Ishikawa (cell line): ENCODE data around the gene MYOZ2.

ENCODE experiments used
- CEBPB ChIP-seq: IDR thresholded peaks from 2 replicates; pipeline ENCODE4 v1.6.1; 2012
- CREB1 ChIP-seq: IDR thresholded peaks from 2 replicates; pipeline ENCODE4 v1.6.1; 2012; ENCODE audit warnings: low read depth
- EGR1 ChIP-seq: IDR thresholded peaks from 2 replicates; pipeline ENCODE4 v1.6.1; 2012
- EP300 ChIP-seq: IDR thresholded peaks from 2 replicates; pipeline ENCODE4 v1.6.1; 2012; ENCODE audit warnings: borderline replicate concordance
- FOXM1 ChIP-seq: IDR thresholded peaks from 2 replicates; pipeline ENCODE4 v1.6.1; 2012; ENCODE audit warnings: low read depth, borderline replicate concordance
- MAX ChIP-seq: IDR thresholded peaks from 2 replicates; pipeline ENCODE4 v1.6.1; 2012
- NFIC ChIP-seq: IDR thresholded peaks from 2 replicates; pipeline ENCODE4 v1.6.1; 2012
- RAD21 ChIP-seq: IDR thresholded peaks from 2 replicates; pipeline ENCODE4 v1.6.1; 2012; ENCODE audit warnings: low read depth
- REST ChIP-seq: IDR thresholded peaks from 2 replicates; pipeline ENCODE4 v1.6.1; 2012; ENCODE audit warnings: low read depth, mild to moderate bottlenecking
- TAF1 ChIP-seq: IDR thresholded peaks from 2 replicates; pipeline ENCODE4 v1.6.1; 2012; ENCODE audit warnings: low read depth, mild to moderate bottlenecking
- TCF12 ChIP-seq: IDR thresholded peaks from 2 replicates; pipeline ENCODE4 v1.6.1; 2012; ENCODE audit warnings: low read depth
- TEAD4 ChIP-seq: IDR thresholded peaks from 2 replicates; pipeline ENCODE4 v1.6.1; 2012
- YY1 ChIP-seq: IDR thresholded peaks from 2 replicates; pipeline ENCODE4 v1.6.1; 2012; ENCODE audit warnings: low read depth
- ZBTB7A ChIP-seq: IDR thresholded peaks from 2 replicates; pipeline ENCODE4 v1.6.1; 2012; ENCODE audit warnings: low read depth
- TF ChIP-seq, protein P1 (sequence below): IDR thresholded peaks from 2 replicates; pipeline ENCODE4 v1.6.1; 2012

MYOZ2 gene

DNA sequence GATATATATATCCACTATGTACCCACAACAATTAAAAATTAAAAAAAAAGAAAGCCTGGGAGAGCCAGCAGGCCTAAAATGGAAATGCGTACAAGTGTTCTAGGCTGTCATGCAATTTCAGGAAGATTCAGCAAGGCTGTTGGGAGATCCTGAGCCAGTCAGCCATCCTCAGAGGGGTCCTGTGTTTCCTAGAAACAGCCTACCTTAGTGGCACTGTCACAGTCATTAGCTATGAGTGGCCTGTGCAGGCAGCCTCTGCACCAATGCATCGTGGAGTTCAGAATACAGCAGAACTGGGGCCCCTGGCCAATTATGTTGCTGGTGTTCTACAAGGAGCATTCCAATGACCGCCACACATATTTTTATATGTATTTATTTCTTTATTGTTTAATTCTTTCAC is 55.9 kb downstream of the MYOZ2 start:
- no peak for TF ChIP-seq TEAD4
- TF ChIP-seq MAX, result no peak
- no peak for TF ChIP-seq TAF1
- TF ChIP-seq TCF12, result no peak
- TF ChIP-seq REST, result no peak
- TF ChIP-seq EP300, result no peak
- no peak for TF ChIP-seq CREB1
- no peak for TF ChIP-seq EGR1

DNA sequence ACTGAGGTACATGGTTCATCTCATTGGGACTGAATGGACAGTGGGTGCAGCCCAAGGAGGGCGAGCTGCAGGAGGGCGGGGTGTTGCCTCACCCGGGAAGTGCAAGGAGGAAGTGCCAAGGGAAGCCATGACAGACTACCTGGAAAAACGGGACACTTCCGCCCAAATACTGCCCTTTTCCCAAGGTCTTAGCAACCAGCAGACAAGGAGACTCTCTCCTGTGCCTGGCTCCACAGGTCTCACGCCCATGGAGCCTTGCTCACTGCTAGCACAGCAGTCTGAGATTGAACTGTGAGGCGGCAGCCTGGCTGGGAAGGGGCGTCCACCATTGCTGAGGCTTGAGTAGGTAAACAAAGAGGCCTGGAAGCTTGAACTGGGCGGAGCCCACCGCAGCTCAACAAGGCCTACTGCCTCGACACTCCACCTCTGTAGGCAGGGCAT is 62.2 kb downstream of the MYOZ2 start:
- TF ChIP-seq, protein P1, sequence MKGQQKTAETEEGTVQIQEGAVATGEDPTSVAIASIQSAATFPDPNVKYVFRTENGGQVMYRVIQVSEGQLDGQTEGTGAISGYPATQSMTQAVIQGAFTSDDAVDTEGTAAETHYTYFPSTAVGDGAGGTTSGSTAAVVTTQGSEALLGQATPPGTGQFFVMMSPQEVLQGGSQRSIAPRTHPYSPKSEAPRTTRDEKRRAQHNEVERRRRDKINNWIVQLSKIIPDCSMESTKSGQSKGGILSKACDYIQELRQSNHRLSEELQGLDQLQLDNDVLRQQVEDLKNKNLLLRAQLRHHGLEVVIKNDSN, result no peak
- TF ChIP-seq YY1 (no peak), CEBPB (no peak), TCF12 (no peak), REST (no peak), ZBTB7A (no peak), CREB1 (no peak), NFIC (no peak), FOXM1 (no peak), EP300 (no peak), MAX (no peak), EGR1 (no peak)

DNA sequence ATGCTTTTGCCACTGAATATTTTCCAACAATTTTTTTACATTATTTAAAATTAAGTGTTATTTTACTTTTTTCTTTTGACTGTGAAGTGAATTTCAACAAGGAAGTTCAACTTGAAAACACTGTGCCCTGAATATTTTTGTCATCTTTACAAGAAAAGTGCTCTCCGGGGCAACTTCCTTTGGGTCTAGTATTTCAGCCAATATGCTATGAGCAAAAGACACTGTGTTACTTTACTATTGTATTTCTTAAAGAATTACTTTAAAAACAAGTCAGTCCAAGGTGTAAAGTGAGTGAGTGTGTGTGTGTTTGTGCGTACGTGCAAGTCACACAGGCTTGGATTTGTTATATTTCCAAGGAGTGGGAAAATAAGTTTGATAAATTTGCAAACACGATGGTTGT is 69.3 kb downstream of the MYOZ2 start:
- TF ChIP-seq REST, result no peak
- no peak for TF ChIP-seq EGR1
- TF ChIP-seq, protein P1, result no peak
- TF ChIP-seq TCF12, result no peak
- no peak for TF ChIP-seq ZBTB7A
- no peak for TF ChIP-seq TEAD4
- TF ChIP-seq RAD21, result no peak
- no peak for TF ChIP-seq NFIC

GRCh38 chr4:119205690-119206089 is 70.1 kb downstream of the MYOZ2 start:
- no peak for TF ChIP-seq EP300

DNA sequence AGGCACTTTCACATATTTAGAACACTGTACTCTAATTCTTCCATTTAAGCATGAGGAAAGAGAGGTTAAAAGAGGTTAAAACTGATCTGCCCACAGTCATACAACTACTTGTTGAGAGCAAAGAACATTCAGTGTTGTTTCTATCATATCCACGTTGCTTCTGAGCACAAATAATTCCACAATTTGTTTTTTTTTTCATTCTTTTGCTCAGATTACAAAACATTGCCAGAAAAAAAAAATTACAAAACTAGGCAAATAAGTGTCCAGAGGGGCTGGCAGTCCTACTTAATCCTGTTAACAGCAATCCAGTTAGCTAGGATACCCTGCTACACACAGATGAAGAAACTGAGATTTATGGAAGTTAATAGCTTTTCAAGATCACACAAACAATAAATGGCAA is 70.5 kb downstream of the MYOZ2 start:
- TF ChIP-seq TAF1 (no peak), YY1 (no peak), RAD21 (no peak), REST (no peak), TEAD4 (no peak), TCF12 (no peak), FOXM1 (no peak), EGR1 (no peak), EP300 (no peak), ZBTB7A (no peak), NFIC (no peak)
